ENCODE data around the gene ABHD2. TPM values are rescaled to one million over a fixed set of nuclear protein-coding genes. Genes with fewer than 3 reads are reported as not detected.

The ABHD2 gene
- total and polyA plus RNA-seq, 8 donors: 7.9 to 151 (median 117) TPM

DNA sequence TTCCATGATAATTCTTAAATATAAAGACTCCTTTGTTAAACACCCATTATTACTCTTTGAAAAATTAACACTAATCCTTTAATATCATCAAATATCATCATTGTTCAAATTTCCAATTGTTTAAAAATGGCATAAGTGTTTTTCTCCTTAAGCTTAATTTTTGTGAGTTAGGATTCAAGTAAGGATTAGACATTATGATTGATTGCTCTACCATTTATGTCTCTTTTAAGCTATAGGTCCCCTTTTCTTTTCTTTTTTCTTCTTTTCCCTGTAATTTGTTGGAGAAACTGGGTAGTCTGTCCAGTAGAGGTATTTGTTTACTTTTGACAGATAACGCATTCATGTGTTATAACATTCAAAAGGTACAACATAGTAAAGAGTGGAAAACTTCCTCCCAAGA, 9.1 kb downstream of the ABHD2 start:
- FAIRE-seq (no peak), DNase-seq (no peak), ATAC-seq (no peak)
- no peaks in the 10 kb centered on the region for H3K27me3 ChIP-seq
- TF ChIP-seq, protein P1, sequence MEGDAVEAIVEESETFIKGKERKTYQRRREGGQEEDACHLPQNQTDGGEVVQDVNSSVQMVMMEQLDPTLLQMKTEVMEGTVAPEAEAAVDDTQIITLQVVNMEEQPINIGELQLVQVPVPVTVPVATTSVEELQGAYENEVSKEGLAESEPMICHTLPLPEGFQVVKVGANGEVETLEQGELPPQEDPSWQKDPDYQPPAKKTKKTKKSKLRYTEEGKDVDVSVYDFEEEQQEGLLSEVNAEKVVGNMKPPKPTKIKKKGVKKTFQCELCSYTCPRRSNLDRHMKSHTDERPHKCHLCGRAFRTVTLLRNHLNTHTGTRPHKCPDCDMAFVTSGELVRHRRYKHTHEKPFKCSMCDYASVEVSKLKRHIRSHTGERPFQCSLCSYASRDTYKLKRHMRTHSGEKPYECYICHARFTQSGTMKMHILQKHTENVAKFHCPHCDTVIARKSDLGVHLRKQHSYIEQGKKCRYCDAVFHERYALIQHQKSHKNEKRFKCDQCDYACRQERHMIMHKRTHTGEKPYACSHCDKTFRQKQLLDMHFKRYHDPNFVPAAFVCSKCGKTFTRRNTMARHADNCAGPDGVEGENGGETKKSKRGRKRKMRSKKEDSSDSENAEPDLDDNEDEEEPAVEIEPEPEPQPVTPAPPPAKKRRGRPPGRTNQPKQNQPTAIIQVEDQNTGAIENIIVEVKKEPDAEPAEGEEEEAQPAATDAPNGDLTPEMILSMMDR (IDR thresholded peaks at IDR 0.05): no peak
- H3K4me1 ChIP-seq: peaks cover 45 to 64% (median 54%) of the 10 kb centered on the region in 3 donors
- peak overlapping the region in 2 of 4 donors; percentile 2 to 13 for H3K27ac ChIP-seq
- no peak overlapping the region for H3K4me3 ChIP-seq
- no peaks in the 10 kb centered on the region for H3K36me3 ChIP-seq
- WGBS, 2 donors: 21 to 29% methylated on average over 1 of the region's 1 CpG
- intact Hi-C loops (cut with DNase I): no loop called here
- H3K9me3 ChIP-seq: no peaks in the 10 kb centered on the region

DNA sequence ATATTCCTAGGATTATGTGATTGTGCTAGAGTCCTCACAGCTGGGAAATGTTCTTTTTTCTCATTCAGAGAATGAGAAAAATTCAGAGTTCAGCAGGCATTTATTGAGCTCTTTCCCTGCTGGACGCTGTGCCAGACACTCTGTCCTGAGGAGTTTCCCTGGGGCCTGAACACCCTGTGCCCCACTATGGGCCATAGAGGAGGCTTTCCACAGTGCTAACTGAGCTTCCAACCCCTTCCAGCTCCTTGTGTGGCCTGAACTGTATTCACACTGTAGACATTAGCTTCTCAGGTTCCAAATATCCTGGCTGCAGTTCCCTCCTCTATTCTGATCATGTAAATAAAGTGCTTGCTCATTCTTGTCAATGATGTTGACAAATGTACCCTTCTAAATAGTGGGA, 10.0 kb downstream of the ABHD2 start:
- Histone ChIP-seq H3K4me1 (peaks cover 52 to 64% (median 58%) of the 10 kb centered on the region in 3 donors), H3K36me3 (no peaks in the 10 kb centered on the region), H3K9me3 (no peaks in the 10 kb centered on the region), H3K27ac (peak overlapping the region in 1 of 4 donors; percentile 36), H3K27me3 (no peaks in the 10 kb centered on the region), H3K4me3 (no peak overlapping the region)
- no peak for FAIRE-seq
- peak in 2 of 4 donors; percentile 5 for ATAC-seq
- no peak for DNase-seq
- 28 to 39% methylated on average over 1 of the region's 1 CpG for WGBS, 2 donors
- TF ChIP-seq, protein P1 (IDR thresholded peaks at IDR 0.05): no peak
- intact Hi-C loops (cut with DNase I): no loop called here

DNA sequence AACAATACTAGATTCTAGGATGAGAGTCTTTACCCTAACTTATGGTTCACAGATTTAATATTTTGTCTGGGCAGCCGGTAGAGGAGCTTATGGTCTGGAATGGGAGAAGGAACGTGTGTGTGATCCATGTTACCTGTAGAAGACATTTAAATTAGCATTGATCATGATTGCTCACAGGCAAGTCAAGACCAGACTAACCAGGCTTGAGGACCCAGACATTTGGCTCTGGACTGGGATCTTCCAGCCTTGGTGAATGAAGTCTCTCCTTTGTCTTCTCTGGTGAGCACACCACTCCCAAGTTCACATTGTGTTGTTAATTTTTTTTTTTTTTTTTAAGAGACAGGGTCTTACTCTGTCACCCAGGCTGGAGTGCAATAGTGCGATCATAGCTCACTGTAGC, 11.7 kb downstream of the ABHD2 start:
- Histone ChIP-seq H3K9me3 (no peaks in the 10 kb centered on the region), H3K36me3 (peaks cover 0 to 3% (median 0%) of the 10 kb centered on the region in 3 donors), H3K4me1 (peaks cover 53 to 64% (median 61%) of the 10 kb centered on the region in 3 donors), H3K27me3 (no peaks in the 10 kb centered on the region), H3K4me3 (no peak overlapping the region), H3K27ac (peak overlapping the region in 1 of 4 donors; percentile 79)
- ATAC-seq (no peak), FAIRE-seq (no peak), DNase-seq (no peak)
- intact Hi-C loops (cut with DNase I): no loop called here
- TF ChIP-seq, protein P1 (IDR thresholded peaks at IDR 0.05): no peak
- WGBS, 2 donors: 94 to 98% methylated on average over 3 of the region's 3 CpGs

DNA sequence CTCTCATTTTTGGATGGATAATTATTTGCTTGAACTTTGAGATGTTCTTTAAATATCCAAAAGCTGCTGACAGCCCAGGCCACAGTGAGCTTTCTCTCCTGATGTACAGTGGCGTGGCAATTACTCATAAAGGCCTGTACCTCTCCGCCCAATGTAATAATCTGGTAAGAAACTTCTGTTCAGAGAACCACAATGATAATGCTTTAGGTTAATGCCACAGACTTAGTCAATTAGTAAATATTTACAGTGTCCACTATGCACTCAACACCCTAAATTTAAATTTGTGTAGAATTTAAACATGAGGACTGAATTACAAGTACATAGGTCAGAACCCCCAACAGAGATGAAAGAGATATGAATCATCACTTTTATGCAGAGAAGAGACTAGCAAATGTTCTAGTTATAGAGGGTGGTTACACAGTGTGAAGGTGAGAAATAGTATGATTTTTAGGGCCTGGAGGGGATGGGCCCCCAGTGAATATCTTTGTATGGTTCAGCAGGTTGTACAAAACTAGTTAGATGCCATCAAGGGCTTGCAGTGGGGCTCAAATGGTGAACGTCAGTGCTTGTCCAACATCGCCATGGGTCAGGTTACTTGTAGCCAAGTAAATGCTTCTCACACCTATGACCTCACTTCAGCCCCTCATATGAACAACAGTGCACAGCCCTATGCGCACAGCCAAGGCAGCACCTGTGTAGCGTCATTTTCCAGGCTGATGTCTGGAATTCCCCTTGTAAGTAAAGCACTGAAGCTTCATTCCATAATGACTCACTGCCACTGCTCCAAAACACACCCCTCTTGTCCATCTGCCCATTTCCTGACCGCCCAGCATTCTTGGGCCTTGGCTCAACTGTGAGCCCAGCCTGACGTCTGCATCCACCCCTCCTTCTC, 13.3 kb downstream of the ABHD2 start:
- DNase-seq (peak in 4 of 6 donors; percentile 67 to 81 (median 75)), FAIRE-seq (no peak), ATAC-seq (peak; percentile 79 to 88 (median 84))
- Histone ChIP-seq H3K9me3 (no peaks in the 10 kb centered on the region), H3K4me3 (no peak overlapping the region), H3K27me3 (no peaks in the 10 kb centered on the region), H3K4me1 (peaks cover 53 to 62% (median 55%) of the 10 kb centered on the region in 3 donors), H3K36me3 (peaks cover 0 to 3% (median 0%) of the 10 kb centered on the region in 3 donors), H3K27ac (peak overlapping the region in 2 of 4 donors; percentile 66 to 79)
- intact Hi-C loops (cut with DNase I): no loop called here
- WGBS, 2 donors: 50 to 61% methylated on average over 8 of the region's 8 CpGs
- TF ChIP-seq, protein P1 (IDR thresholded peaks at IDR 0.05): no peak
